Activated T-cell treated with anti-CD3 and anti-CD28 coated beads for 24 hours (primary cell): Measurements from ENCODE around the gene ZNF669.

Source experiments
- DNase-seq: peaks from one replicate; pipeline ENCODE4 v3.0.0-alpha.2; 2020; ENCODE audit warnings: low read depth

Gene ZNF669

GRCh38 chr1:247111259-247111699, 7.1 kb upstream of the ZNF669 start:
- no peak for DNase-seq

DNA sequence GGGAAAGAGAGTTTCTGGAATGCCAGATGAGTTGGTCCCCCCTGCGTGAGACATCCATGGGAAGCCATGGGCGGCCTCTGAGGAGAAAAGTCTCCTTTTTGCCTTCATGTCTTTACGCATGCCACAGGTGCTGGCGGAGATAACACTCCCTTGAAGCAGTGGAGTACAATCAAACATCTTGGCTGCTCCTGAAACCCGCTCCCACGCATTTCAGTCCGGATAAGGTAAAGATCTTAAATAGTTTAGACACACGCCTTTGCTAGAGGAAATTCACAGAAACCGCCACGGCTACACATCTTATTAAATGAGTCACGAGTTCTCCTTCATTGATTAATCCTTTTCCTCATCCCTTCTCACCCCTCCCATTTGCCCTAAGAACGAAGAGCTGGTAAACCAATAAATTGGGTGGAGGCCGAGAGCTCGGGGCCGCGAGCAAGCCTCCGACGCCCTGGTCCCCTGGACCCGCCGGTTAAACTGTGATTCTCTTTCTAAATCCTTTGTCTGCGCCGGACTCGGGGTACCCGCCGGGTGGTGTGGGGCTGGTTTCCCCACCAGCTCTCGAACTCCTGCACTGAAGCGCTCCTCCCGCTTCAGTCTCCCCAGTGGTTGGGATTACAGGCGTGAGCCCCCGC, 6.6 kb upstream of the ZNF669 start:
- DNase-seq, result no peak

GRCh38 chr1:247107694-247108093, 3.5 kb upstream of the ZNF669 start:
- no peak for DNase-seq

DNA sequence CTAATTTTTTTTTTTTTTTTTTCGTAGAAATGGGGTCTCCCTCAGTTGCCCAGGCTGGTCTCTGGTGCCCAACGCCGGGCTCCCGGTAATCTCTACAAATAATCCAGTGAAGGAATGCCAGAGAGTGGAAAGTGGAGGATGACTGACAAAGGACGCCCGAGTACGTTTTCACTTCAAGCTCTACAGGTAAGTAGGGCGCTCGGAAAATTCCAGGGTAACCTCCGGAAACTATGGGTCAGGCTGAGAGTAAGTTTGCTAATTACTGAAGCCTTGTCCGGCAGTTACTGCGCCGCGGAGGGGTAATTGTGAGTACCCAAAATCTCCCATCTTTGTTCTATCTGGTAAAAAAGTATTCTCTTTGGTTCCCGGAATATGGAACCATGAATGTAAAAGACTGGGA, 1.8 kb upstream of the ZNF669 start:
- no peak for DNase-seq

DNA sequence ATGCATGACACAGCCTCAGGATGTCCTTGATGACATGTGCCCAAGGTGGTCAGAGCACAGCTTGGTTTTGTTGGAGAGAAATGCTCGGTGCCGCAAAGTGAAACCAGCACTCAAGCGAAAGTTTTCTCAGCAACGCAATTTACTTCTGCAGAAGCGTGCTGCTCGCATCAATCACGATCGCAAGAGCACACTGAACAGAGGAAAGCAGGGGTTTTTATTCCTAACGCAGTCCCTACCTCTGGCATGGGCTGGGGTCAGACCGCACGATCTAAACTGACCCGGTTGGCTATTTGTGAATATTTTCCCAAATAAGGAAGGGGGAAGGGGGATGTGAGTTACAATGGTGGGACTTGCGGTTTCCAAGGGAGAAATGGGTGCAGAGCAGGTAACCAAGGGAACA, 809 bp upstream of the ZNF669 start:
- no peak for DNase-seq

DNA sequence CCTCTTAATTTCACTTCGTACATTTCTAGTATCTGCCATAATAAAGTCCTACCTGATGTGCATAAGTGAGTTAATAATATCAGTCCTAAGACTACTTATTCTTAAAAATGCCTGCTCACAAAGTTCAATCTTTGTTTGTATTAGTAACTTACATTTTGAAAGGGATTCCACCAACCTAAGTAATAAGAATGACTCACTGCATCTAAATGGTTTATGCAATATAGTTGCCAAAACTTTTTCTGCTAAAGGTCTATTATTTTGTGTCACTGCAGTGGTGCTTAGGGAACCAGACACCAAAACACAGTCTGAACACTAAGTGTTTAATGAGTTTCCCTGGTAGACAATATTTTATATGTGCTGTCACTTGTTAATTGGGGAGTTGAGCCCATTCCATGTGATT, 1.8 kb downstream of the ZNF669 start:
- DNase-seq, result no peak

DNA sequence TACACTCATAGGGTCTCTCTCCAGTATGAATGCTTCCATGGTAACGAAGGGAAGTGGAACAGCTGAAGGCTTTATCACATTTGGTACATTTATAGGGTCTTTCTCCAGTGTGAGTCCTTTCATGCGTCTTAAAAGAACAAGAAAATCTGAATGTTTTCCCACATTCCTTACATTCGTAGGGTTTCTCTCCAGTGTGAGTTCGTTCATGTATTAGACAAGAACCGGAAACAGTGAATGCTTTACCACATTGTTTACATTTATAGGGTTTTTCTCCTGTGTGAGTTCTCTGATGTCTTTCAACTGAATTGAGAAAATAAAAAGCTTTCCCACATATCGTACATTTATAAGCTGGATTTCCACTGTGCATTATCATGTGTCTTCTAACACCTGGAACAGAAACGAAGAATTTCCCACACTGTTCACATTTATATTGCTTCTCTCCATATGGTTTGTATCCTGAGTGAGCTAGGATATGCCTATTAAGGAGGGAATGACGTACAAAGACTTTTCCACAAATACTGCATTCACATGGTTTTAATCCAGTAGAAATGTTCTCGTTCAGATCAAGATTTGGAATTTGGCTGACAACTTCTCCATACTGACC, 3.4 kb downstream of the ZNF669 start:
- no peak for DNase-seq

DNA sequence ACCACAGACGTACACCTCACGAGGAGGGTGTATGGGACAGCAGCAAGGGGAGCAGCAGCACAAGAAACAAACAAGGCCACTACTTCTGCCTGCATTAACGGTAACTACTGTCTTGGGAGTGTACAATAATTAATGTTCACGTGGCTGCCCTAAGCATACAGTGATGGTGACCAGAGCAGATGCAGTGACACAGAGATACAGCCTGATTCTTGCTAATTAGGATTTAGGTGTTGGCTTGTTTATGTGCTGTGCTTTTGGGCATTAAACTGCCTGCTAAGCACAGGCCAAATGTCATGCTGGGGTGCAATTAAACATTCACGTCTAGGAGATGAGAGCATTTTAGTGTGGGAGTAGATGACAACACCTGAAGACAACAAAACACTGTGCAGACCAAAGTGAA, 7.2 kb downstream of the ZNF669 start:
- no peak for DNase-seq

GRCh38 chr1:247096544-247096943, 7.6 kb downstream of the ZNF669 start:
- DNase-seq, result no peak

DNA sequence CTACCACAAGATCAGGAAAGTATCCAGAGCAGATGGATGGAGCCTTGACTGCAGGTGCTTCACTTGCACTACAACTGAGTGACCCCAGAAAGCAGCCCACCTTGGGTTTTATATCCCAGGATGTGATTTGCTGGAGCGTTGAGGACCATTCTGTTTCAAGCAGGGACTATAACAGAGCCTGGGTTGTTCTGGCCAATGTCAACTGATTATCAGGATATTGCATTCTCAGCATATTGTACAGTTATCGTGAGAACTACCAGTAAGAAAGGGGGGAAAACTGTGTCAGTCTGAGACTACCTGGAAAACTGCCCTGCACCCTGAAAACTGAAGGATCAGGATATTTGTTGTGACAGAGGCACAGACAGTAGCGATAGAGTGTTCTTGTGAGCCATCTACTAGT, 8.0 kb downstream of the ZNF669 start:
- no peak for DNase-seq

DNA sequence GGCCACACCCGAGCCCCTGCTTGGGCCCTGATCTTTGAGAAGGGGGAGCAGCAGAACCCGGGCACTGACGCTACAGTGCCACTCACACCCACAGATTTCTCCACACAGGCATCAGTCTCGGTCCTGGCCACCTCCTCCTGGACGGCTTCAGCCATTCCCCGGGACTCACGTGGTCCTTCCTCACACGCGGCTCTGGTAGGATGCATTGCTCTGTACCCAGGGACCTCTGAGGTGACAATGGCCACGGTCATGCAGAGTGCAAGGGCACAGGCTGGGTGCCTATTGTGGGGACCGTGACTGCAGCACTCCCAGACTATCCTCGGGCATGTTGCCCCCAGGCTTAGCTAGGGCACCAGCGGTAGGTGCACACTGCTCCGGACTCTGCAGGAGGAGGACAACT, 13.7 kb downstream of the ZNF669 start:
- no peak for DNase-seq

- DNase-seq, result no peak
Measured at GRCh38 chr1:247089616-247090375, 14.4 kb downstream of the ZNF669 start.

GRCh38 chr1:247088967-247089366, 15.2 kb downstream of the ZNF669 start:
- no peak for DNase-seq

- no peak for DNase-seq
Measured at GRCh38 chr1:247087256-247087655, 16.9 kb downstream of the ZNF669 start.

DNA sequence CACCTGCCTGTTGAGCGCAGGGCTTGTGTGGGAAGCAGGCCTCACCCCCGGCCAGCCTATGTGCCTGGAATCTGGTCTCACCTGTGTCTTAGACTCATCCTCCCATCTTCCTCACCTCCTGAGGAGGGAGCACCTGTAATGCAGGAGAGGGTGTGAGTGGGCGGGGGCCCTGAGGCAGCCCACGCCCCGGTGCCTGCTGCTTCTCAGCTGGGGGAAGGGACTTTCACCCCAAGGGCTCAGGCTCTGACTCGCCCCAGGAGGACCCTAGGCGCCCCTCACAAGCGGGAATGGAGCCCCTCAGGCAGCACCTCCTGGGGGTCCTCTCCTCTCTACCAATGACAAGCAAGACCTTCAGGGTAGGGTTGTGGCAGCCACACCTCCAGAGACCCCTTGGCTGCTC, 18.8 kb downstream of the ZNF669 start:
- no peak for DNase-seq

DNA sequence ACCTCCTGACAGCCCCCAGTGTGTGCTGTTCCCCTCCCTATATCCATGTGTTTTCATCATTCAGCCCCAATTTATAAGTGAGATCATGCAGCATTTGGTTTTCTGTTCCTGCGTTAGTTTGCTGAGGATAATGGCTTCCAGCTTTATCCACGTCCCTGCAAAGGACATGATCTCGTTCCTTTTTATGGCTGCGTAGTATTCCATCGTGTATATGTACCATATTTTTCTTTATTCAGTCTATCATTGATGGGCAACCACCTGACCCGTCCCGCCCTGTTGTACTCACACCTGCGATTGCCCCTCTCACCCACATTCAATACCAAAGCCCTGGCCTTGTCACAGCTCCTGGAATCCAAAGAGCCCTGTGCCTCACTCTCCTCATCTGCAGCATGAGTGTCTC, 19.4 kb downstream of the ZNF669 start:
- no peak for DNase-seq

GRCh38 chr1:247079141-247079874, 24.8 kb downstream of the ZNF669 start:
- no peak for DNase-seq

- peak; percentile 89 for DNase-seq
Measured at GRCh38 chr1:247078258-247079140, 25.7 kb downstream of the ZNF669 start, which contains the start of gene ZNF670. Gene ZNF670, minus strand, starts transcription at chr1:247078811. Its CDS starts 215 bp downstream, at chr1:247078596.

DNA sequence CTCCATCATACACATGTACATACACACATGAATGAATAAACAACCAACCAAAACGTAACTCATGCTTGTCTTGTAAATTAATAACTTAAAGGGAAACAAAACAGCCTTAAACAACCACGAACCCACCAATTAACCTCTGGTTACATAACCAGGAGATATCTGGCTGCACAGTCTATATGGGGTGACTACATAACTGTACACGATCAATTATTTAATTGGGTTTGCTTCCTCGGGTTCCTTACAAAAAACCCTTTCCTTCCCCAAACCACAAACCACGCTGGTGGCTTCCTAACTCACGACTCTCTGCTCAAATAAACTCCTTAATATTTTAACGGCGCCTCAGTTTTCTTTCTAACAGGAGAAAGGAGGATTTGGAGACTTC, 26.3 kb downstream of the ZNF669 start:
- DNase-seq, result no peak

DNA sequence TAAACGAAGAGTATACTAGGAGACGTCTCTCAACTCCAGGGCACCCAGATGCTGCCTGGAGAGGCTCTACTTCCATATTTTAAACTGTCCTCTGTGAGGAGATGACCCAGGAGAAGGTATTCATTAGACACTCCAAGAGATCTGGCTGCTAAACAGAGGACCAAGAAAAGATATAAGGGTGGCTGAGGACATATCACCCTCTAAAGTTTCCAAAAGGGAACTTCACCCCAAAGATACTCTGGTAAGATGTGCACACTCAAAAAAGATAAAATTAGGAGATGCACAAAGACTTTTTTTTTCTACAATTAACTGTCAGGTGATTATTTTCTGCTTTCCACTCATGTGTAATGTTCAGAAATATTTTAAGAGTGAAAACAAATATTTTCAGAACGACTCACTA, 26.9 kb downstream of the ZNF669 start:
- no peak for DNase-seq

DNA sequence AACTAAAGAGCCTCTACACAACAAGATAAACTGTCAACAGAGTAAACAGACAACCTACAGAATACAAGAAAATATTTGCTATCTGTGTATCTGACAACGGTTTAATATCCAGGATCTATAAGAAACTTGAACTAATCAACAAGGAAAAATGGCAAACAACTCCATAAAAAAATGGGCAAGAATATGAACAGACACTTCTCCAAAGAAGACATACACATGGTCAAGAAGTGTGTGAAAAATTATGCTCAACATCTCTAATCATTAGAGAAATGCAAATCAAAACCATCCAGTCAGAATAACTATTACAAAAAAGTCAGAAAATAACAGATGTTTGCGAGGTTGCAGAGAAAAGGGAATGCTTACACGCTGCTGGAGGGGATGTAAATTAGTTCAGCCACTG, 33.5 kb downstream of the ZNF669 start:
- no peak for DNase-seq

DNA sequence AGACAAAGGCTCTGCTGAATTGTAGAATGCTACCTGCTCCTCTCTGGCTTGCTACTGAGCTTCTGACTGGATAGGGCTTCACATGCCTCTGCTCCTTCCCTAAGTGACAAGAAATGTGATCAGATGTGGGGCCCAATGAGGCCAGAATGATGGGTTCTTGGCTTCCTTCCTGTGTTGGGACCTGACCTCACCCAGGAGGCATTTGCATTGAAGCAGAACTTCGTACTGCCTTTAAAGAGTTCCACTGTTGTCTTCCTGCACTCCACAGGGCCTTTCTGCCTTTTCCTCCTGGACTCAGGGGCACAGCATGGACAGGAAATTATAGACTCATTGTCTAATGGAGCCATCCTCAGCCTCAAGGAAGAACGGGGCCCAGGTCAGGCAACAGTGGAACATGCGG, 39.9 kb downstream of the ZNF669 start:
- DNase-seq, result no peak
